Memory B cell (primary cell): ENCODE results near the gene CBFA2T3.

Experiments used
- ATAC-seq: fragments of 150-1000 bp; cut with Tn5 transposase; 2 replicates; pipeline ENCODE4 v1.10.0; 2021; ENCODE audit warnings: low read depth, mild to moderate bottlenecking, moderate library complexity
- DNase-seq, 2 donors: peaks; one replicate each; pipeline ENCODE4 v3.0.0; 2022; ENCODE audit warnings: low spot score in 2 of 2
- H3K27ac Mint-ChIP-seq: one replicate; pipeline ENCODE4 v1.8.0; 2022; ENCODE audit warnings: mild to moderate bottlenecking, moderate library complexity, mixed read lengths
- H3K27me3 Mint-ChIP-seq: one replicate; pipeline ENCODE4 v1.8.0; 2022; ENCODE audit warnings: mixed read lengths
- H3K36me3 Mint-ChIP-seq: one replicate; pipeline ENCODE4 v1.8.0; 2022; ENCODE audit warnings: mild to moderate bottlenecking, mixed read lengths
- H3K4me1 Mint-ChIP-seq: one replicate; pipeline ENCODE4 v1.8.0; 2022; ENCODE audit warnings: mixed read lengths
- H3K4me3 Mint-ChIP-seq: one replicate; pipeline ENCODE4 v1.8.0; 2022; ENCODE audit warnings: mild to moderate bottlenecking, moderate library complexity, mixed read lengths
- H3K9me3 Mint-ChIP-seq: one replicate; pipeline ENCODE4 v1.8.0; 2022; ENCODE audit warnings: mixed read lengths

Gene CBFA2T3

DNA sequence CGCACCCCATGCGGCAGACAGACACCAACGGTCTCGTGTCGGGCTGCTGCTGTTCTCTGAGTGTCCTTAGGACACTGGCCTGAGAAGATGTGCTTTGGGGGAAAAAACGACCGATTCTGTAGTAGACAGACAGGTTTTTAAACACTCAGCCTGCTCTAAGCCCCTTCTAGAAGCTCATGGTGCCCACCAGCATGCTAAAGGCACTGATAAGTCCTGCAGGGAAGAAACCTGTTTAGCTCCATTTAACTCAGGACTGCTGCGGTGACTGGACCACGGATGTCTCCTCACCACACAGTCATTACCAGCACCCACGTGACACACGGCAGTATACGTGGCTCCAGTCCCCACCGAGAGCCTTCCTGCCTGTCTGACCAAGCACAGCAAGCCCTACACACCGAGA, 146.2 kb downstream of the CBFA2T3 start:
- no peaks in the 10 kb centered on the region for H3K9me3 Mint-ChIP-seq
- H3K27ac Mint-ChIP-seq, result no peak overlapping the region
- ATAC-seq, result no peak
- no peaks in the 10 kb centered on the region for H3K4me1 Mint-ChIP-seq
- no peak for DNase-seq
- H3K36me3 Mint-ChIP-seq, result peaks cover 6% of the 10 kb centered on the region
- no peaks in the 10 kb centered on the region for H3K27me3 Mint-ChIP-seq
- no peak overlapping the region for H3K4me3 Mint-ChIP-seq

DNA sequence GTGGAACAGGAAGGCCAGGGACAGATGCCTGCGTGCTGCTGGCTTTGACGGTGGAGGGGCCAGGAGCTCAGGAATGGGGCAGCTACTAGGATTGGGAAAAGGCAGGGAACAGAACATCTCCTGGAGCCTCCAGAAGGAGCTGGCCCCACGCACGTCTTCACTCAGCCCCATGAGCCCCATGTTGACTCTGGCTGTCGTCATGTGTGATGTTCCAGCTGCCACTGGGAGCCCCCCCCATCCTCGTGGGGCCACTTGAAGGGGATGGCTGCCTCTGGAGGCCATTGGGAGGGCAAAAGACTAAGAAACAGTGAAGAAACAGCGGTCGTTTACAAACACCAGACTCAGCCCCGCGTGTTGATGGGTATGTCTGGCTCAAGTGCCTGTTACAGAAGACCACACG, 146.7 kb downstream of the CBFA2T3 start:
- DNase-seq (no peak), ATAC-seq (no peak)
- Mint-ChIP-seq H3K4me3 (no peak overlapping the region), H3K27me3 (no peaks in the 10 kb centered on the region), H3K4me1 (no peaks in the 10 kb centered on the region), H3K27ac (no peak overlapping the region), H3K36me3 (peaks cover 6% of the 10 kb centered on the region), H3K9me3 (no peaks in the 10 kb centered on the region)

DNA sequence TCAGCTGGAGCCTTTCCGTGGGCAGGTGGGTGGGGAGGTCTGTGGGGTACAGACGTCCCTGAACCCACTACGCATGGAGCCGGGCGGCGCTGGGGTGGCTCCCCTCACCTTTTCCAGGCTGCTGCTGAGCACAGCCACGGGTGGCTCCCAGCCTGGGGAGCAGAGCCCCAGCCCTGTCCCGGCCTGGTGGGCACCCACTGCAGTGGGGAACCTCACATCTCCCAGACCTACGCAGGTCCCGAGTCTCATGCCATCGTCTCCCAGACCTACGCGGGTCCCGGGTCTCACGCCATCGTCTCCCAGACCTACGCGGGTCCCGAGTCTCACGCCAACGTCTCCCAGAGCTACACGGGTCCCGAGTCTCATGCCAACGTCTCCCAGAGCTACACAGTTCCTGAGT, 148.3 kb downstream of the CBFA2T3 start:
- no peaks in the 10 kb centered on the region for H3K27me3 Mint-ChIP-seq
- no peaks in the 10 kb centered on the region for H3K4me1 Mint-ChIP-seq
- ATAC-seq (no peak), DNase-seq (no peak)
- H3K36me3 Mint-ChIP-seq, result peaks cover 5% of the 10 kb centered on the region
- no peak overlapping the region for H3K4me3 Mint-ChIP-seq
- no peaks in the 10 kb centered on the region for H3K9me3 Mint-ChIP-seq
- H3K27ac Mint-ChIP-seq, result no peak overlapping the region

DNA sequence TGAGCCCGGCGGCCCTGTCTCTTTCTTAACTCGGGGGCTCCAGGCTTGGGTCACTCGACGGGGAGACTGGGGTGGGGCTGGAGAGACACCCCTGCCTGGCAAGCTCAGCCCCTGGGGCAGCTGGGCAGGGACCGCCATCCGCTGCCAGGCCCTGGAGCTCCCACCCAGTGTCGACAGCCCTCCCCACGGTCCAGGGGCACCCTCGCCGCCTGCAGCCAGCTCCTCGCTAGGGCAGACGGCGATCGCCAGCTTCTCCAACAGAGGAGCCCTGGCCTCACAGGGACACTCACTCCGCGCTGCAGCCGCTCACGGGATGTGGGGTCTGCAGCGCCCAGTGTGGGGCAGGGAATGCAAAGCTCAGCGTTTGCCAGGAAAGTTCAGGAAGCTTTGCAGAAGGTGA, 149.3 kb downstream of the CBFA2T3 start:
- no peak for DNase-seq
- H3K27ac Mint-ChIP-seq, result no peak overlapping the region
- no peaks in the 10 kb centered on the region for H3K9me3 Mint-ChIP-seq
- H3K4me3 Mint-ChIP-seq, result no peak overlapping the region
- no peaks in the 10 kb centered on the region for H3K27me3 Mint-ChIP-seq
- H3K4me1 Mint-ChIP-seq, result no peaks in the 10 kb centered on the region
- no peak for ATAC-seq
- peaks cover 7% of the 10 kb centered on the region for H3K36me3 Mint-ChIP-seq

DNA sequence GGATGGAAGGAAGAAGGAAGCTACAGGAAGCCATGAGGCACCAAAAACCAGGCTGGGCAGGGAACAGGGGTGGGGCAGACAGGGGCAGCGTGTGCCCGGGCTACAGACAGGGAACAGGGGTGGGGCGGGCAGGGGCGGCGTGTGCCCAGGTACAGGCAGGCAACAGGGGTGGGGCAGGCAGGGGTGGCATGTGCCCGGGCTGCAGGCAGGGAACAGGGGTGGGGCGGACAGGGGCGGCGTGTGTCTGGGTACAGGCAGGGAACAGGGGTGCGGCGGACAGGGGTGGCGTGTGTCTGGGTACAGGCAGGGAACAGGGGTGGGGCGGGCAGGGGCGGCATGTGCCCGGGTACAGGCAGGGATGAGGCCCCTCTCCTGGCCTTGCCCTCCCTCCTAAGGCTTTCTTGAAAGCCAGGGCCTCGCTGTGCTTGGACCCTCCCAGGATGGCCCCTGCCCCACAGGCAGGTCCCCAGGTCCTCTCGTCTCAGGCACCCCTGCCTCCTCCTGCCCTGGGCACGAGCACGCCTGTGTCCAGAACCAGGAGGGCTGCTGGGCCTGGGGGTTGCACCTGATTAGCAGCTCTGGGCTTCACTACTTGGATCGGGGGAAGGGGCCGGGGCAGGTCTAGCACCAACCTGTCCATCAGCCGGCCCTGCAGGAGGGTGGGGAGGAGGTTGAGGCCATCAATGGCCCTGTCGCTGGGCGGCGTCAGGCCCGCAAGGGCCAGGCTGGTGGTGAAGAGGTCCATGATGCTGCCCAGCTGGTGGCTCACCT, 150.8 kb downstream of the CBFA2T3 start:
- Mint-ChIP-seq H3K36me3 (peaks cover 7% of the 10 kb centered on the region), H3K27me3 (no peaks in the 10 kb centered on the region), H3K27ac (no peak overlapping the region), H3K9me3 (no peaks in the 10 kb centered on the region), H3K4me1 (no peaks in the 10 kb centered on the region), H3K4me3 (no peak overlapping the region)
- no peak for DNase-seq
- ATAC-seq, result no peak

DNA sequence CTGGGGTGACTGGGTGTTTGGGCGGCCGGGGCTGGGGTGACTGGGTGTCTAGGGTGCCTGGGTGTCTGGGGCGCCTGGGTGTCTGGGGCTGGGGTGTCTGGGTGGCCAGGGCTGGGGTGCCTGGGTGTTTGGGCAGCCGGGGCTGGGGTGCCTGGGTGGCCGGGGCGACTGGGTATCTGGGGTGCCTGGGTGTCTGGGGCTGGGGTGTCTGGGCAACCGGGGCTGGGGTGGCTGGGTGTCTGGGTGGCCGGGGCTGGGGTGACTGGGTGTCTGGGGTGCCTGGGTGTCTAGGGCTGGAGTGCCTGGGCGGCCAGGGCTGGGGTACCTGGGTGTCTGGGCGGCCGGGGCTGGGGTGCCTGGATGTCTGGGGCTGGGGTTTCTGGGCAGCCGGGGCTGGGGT, 151.9 kb downstream of the CBFA2T3 start:
- Mint-ChIP-seq H3K4me3 (no peak overlapping the region), H3K27me3 (no peaks in the 10 kb centered on the region)

More for the DNA sequence above, 151.9 kb downstream of the CBFA2T3 start:
- ATAC-seq (no peak), DNase-seq (no peak)
- Mint-ChIP-seq H3K4me1 (no peaks in the 10 kb centered on the region), H3K9me3 (no peaks in the 10 kb centered on the region), H3K36me3 (peaks cover 7% of the 10 kb centered on the region), H3K27ac (no peak overlapping the region)
